Panc1 (cell line): ENCODE results near the gene SIRT5. TPM values are rescaled to one million over a fixed set of nuclear protein-coding genes. Genes with fewer than 3 reads are reported as not detected.
A peak's percentile ranks its signal among the peaks of the same experiment; 100 is the strongest.

ENCODE experiments used
- ATAC-seq: fragments of 200-7000 bp; cut with Tn5 transposase; 2 replicates; pipeline ENCODE4 v1.9.1; 2020; ENCODE audit warnings: mild to moderate bottlenecking, moderate library complexity
- BruUV-seq: library from RNA; stranded (reverse); fragments of 400-500 nt; replicated peaks from 2 replicates; lab custom pipeline; 2021; lab: Mats Ljungman, UMichigan
- CTCF ChIA-PET: fragments of 300-600 bp; sonication (Branson Sonifier 250); formaldehyde crosslinking; loops from one replicate; lab custom pipeline; 2022; ENCODE audit warnings: antibody characterized with exemption; lab: Charles Lee
- POLR2A ChIA-PET: fragments of 300-600 bp; sonication (Branson Sonifier 250); formaldehyde crosslinking; loops from one replicate; lab custom pipeline; 2022; ENCODE audit warnings: antibody characterized with exemption; lab: Charles Lee
- DNase-seq: peaks from one replicate; pipeline ENCODE4 v3.0.0-alpha.2; 2010; ENCODE audit warnings: low read depth, low spot score
- H3K27ac ChIP-seq: 2 replicates; pipeline ENCODE4 v1.5.1; 2011; ENCODE audit warnings: mild to moderate bottlenecking, low read length, inconsistent platforms
- H3K27me3 ChIP-seq: fragments of 200-500 bp; sonication (Bioruptor generic); 2 replicates; pipeline ENCODE4 v1.6.0; 2014; ENCODE audit warnings: low read length, inconsistent platforms; ENCODE audit not compliant: control insufficient read depth, insufficient read depth
- H3K36me3 ChIP-seq: fragments of 200-500 bp; sonication (Bioruptor generic); 2 replicates; pipeline ENCODE4 v1.5.1; 2014; ENCODE audit warnings: inconsistent platforms, mild to moderate bottlenecking, low read length, moderate library complexity; ENCODE audit not compliant: control insufficient read depth, insufficient read depth
- H3K4me1 ChIP-seq: 2 replicates; pipeline ENCODE4 v1.5.1; 2011; ENCODE audit warnings: inconsistent platforms, mild to moderate bottlenecking, low read length, moderate library complexity; ENCODE audit not compliant: control insufficient read depth, insufficient read depth
- H3K4me3 ChIP-seq, 2 experiments: 2 replicates each; pipeline ENCODE4 v1.5.1; 2011 to 2012; ENCODE audit warnings: low read depth in 2 of 2, low read length in 2 of 2, mild to moderate bottlenecking in 2 of 2, inconsistent platforms in 1 of 2, moderate library complexity in 1 of 2
- H3K9me3 ChIP-seq: fragments of 200-500 bp; sonication (Bioruptor generic); 2 replicates; pipeline ENCODE4 v1.5.1; 2014; ENCODE audit warnings: low read depth, mild to moderate bottlenecking, inconsistent platforms, low read length, moderate library complexity; ENCODE audit not compliant: control insufficient read depth, insufficient read depth
- POLR2AphosphoS5 ChIP-seq: IDR thresholded peaks from 2 replicates; pipeline ENCODE4 v1.6.1; 2012; ENCODE audit warnings: mild to moderate bottlenecking, low read depth, low read length, moderate library complexity
- SIN3A ChIP-seq: IDR thresholded peaks from 2 replicates; pipeline ENCODE4 v1.6.1; 2012; ENCODE audit warnings: low read depth, mild to moderate bottlenecking, low read length, moderate library complexity, borderline replicate concordance; ENCODE audit not compliant: insufficient read depth
- TCF7L2 ChIP-seq: IDR thresholded peaks from 2 replicates; pipeline ENCODE4 v1.6.1; 2011; ENCODE audit warnings: mild to moderate bottlenecking, low read depth, low read length, inconsistent platforms
- in situ Hi-C: cut with HindIII; loops from 2 replicates; pipeline ENCODE4 v1.10.0; 2016; ENCODE audit warnings: low sequenced_read_pairs, low pct_unique_long_range_greater_than_20kb
- intact Hi-C: fragments of 100-400 bp; cut with micrococcal nuclease; formaldehyde crosslinking; loops from one replicate; pipeline ENCODE4 v1.10.0; 2022; ENCODE audit not compliant: unreplicated experiment
- total RNA-seq: library from RNA; stranded (reverse); gene quantifications from one replicate; pipeline ENCODE4 v1.2.1, GENCODE V29; 2021; ENCODE audit not compliant: unreplicated experiment
- TF ChIP-seq, protein P1 (sequence below), 2 experiments: IDR thresholded peaks; 2 replicates each; pipeline ENCODE4 v1.6.1; 2011 to 2012; ENCODE audit warnings: low read depth in 2 of 2, control low read depth in 1 of 2, low read length in 1 of 2, mild to moderate bottlenecking in 1 of 2, moderate library complexity in 1 of 2; ENCODE audit not compliant: insufficient read depth in 1 of 2
- TF ChIP-seq, protein P2 (sequence below): fragments of 450-650 bp; IDR thresholded peaks from 2 replicates; pipeline ENCODE4 v1.5.1; 2017; ENCODE audit warnings: mild to moderate bottlenecking

Gene SIRT5
- total RNA-seq, 1 experiment from 2014 or later: 11.0 TPM

DNA sequence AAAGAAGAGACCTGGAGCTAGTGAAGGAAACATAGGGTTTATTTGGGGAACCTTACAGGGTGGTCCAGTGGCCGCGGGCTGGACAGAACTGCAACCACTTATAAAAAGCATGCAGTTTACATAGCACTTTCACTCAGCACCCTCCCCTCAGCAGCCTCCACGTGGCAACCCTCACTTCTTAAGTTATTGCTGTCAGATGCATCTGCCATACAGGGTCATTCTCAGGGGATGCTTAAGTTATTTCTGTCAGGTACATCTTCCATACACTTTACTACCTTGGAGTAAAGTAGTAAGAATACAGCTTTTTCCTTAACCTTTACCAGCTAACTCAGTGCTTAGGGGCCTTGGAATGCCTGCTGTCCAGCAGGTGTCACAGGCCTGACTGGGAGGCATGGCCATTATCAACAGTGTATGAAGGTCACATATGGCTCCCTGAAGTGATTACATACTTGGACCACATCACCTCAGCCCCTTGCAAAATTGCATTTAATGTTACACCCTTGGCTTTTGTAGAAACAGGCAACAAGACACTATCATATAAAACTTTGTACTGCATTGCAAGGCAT is 38.7 kb downstream of the SIRT5 start:
- no TSS peak for BruUV-seq
- Histone ChIP-seq H3K4me3 (no peak overlapping the region), H3K27ac (peak overlapping the region; percentile 84; the same call in 1 of the 2 replicates), H3K36me3 (peaks cover 6% of the 10 kb centered on the region), H3K27me3 (no peaks in the 10 kb centered on the region), H3K4me1 (peaks cover 17% of the 10 kb centered on the region), H3K9me3 (no peaks in the 10 kb centered on the region)
- ATAC-seq: no peak
- no peak for DNase-seq
- in situ Hi-C loops (no loop called here), intact Hi-C loops (no loop called here)
- POLR2A ChIA-PET: no interaction called here
- TF ChIP-seq, protein P1, sequence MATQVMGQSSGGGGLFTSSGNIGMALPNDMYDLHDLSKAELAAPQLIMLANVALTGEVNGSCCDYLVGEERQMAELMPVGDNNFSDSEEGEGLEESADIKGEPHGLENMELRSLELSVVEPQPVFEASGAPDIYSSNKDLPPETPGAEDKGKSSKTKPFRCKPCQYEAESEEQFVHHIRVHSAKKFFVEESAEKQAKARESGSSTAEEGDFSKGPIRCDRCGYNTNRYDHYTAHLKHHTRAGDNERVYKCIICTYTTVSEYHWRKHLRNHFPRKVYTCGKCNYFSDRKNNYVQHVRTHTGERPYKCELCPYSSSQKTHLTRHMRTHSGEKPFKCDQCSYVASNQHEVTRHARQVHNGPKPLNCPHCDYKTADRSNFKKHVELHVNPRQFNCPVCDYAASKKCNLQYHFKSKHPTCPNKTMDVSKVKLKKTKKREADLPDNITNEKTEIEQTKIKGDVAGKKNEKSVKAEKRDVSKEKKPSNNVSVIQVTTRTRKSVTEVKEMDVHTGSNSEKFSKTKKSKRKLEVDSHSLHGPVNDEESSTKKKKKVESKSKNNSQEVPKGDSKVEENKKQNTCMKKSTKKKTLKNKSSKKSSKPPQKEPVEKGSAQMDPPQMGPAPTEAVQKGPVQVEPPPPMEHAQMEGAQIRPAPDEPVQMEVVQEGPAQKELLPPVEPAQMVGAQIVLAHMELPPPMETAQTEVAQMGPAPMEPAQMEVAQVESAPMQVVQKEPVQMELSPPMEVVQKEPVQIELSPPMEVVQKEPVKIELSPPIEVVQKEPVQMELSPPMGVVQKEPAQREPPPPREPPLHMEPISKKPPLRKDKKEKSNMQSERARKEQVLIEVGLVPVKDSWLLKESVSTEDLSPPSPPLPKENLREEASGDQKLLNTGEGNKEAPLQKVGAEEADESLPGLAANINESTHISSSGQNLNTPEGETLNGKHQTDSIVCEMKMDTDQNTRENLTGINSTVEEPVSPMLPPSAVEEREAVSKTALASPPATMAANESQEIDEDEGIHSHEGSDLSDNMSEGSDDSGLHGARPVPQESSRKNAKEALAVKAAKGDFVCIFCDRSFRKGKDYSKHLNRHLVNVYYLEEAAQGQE (IDR thresholded peaks at IDR 0.05; ENCODE audit: insufficient read depth in 1 of 2, low read depth in 2 of 2, low read length in 1 of 2): no peak
- TF ChIP-seq POLR2AphosphoS5 (no peak), TCF7L2 (no peak), SIN3A (no peak)
- TF ChIP-seq, protein P2, sequence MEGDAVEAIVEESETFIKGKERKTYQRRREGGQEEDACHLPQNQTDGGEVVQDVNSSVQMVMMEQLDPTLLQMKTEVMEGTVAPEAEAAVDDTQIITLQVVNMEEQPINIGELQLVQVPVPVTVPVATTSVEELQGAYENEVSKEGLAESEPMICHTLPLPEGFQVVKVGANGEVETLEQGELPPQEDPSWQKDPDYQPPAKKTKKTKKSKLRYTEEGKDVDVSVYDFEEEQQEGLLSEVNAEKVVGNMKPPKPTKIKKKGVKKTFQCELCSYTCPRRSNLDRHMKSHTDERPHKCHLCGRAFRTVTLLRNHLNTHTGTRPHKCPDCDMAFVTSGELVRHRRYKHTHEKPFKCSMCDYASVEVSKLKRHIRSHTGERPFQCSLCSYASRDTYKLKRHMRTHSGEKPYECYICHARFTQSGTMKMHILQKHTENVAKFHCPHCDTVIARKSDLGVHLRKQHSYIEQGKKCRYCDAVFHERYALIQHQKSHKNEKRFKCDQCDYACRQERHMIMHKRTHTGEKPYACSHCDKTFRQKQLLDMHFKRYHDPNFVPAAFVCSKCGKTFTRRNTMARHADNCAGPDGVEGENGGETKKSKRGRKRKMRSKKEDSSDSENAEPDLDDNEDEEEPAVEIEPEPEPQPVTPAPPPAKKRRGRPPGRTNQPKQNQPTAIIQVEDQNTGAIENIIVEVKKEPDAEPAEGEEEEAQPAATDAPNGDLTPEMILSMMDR: no peak
- CTCF ChIA-PET: interaction anchor here (0.6 kb wide), 1 partner anchor 276 kb away, joined by 6 read pairs; no protein-coding TSS in a partner anchor

DNA sequence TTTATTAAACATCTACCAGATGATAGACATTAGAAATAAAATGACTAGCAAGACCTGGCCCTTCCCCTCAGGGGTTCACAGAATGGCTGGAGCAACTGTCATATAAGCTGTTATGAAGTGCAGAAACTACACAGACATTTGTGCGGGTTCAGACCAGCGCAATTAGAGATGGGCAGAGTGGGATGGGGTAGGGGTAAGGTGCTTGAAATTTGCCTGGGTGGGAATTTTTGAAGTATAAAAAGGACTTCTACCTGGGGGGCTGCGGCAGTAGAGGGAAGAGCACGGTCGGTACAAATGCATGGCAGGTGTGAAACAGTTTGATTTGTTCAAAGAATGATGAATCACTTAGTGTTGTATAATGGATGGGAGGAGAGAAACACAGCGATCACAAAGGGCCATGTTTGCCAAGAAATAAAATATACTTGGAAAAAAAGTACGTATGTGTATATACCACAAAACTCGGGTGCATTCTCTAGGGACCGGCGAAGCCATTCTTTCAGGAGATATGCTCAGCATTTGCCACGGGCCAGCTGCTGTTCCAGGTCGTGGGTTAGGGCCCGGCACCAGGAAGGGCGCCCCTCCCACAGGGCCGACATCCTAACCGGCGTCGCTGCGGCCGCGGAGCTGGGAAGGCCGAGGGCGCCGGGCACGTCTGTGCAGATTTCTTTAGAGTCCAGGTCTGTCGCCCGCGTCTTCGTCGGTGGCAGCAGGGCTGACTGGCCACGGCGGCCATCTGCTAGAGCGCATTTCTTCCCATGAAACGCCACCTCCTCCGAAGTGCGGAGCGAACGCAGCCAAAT is 39.9 kb downstream of the SIRT5 start:
- H3K4me3 ChIP-seq: peak overlapping the region; percentile 72 to 100
- H3K27me3 ChIP-seq: no peaks in the 10 kb centered on the region
- H3K4me1 ChIP-seq: peaks cover 17% of the 10 kb centered on the region
- peak overlapping the region; percentile 84 for H3K27ac ChIP-seq
- intact Hi-C loops: no loop called here
- H3K36me3 ChIP-seq: peaks cover 9% of the 10 kb centered on the region
- H3K9me3 ChIP-seq: no peaks in the 10 kb centered on the region
- POLR2A ChIA-PET: interaction anchor here (0.6 to 0.9 kb wide), 4 partner anchors 32 to 333 kb away, joined by 3 to 9 read pairs (median 3); no protein-coding TSS in a partner anchor
- no peak for DNase-seq
- in situ Hi-C loops: no loop called here
- no peak for TF ChIP-seq POLR2AphosphoS5
- TF ChIP-seq, protein P1 (IDR thresholded peaks at IDR 0.05; ENCODE audit: insufficient read depth in 1 of 2, low read depth in 2 of 2, low read length in 1 of 2): no peak
- no peak for TF ChIP-seq SIN3A
- no peak for TF ChIP-seq TCF7L2
- TF ChIP-seq, protein P2: no peak
- peak; percentile 75 for ATAC-seq
- CTCF ChIA-PET: no interaction called here
- BruUV-seq: no TSS peak
